T follicular helper cell (primary cell): ENCODE measurements around the gene ZYX.
"Not testable (repeated sequence)": the region's sequence is repeated elsewhere in the genome, so short reads cannot be mapped to it uniquely, and the experiment has no call there.

Source experiments
- DNase-seq: peaks from one replicate; pipeline ENCODE4 v3.0.0-alpha.2; 2020; ENCODE audit warnings: low read depth

ZYX gene

GRCh38 chr7:143384661-143385631 lies 3.8 kb downstream of the ZYX start:
- no peak for DNase-seq

- DNase-seq: no peak
These were observed 5.0 kb downstream of the ZYX start for GRCh38 chr7:143385891-143386781.

GRCh38 chr7:143387156-143387975 lies 6.2 kb downstream of the ZYX start:
- no peak for DNase-seq

- DNase-seq: no peak
These were observed 6.9 kb downstream of the ZYX start for GRCh38 chr7:143388051-143388450.

GRCh38 chr7:143388491-143389101 lies 7.5 kb downstream of the ZYX start:
- no peak for DNase-seq

- no peak for DNase-seq
These were observed 8.4 kb downstream of the ZYX start for GRCh38 chr7:143389316-143390103.

- no peak for DNase-seq
These were observed 9.1 kb downstream of the ZYX start for GRCh38 chr7:143390104-143390772.

GRCh38 chr7:143390773-143391317 lies 9.7 kb downstream of the ZYX start:
- DNase-seq: no peak

GRCh38 chr7:143391462-143392404 lies 10.6 kb downstream of the ZYX start:
- DNase-seq: no peak

GRCh38 chr7:143392427-143392826 lies 11.3 kb downstream of the ZYX start:
- not testable (repeated sequence) for DNase-seq

GRCh38 chr7:143392875-143393266 lies 11.7 kb downstream of the ZYX start:
- no peak for DNase-seq

- DNase-seq: no peak
These were observed 12.3 kb downstream of the ZYX start for GRCh38 chr7:143393267-143394041.

- DNase-seq: no peak
These were observed 12.9 kb downstream of the ZYX start for GRCh38 chr7:143394068-143394467.

GRCh38 chr7:143394777-143395176 lies 13.6 kb downstream of the ZYX start:
- no peak for DNase-seq

- DNase-seq: no peak
These were observed 14.3 kb downstream of the ZYX start for GRCh38 chr7:143395187-143396149.

- DNase-seq: no peak
These were observed 15.0 kb downstream of the ZYX start for GRCh38 chr7:143396182-143396581.
